AG04449 (cell line): ENCODE measurements around the gene GPR108.

Experiments used
- CTCF ChIA-PET: fragments of 350-600 bp; formaldehyde crosslinking; extraction: SDS; loops from one replicate; lab custom pipeline; 2021; ENCODE audit warnings: antibody characterized with exemption; lab: Yijun Ruan, JAX
- POLR2A ChIA-PET: fragments of 400-600, 350-600 bp; formaldehyde crosslinking; extraction: SDS; loops from one replicate; lab custom pipeline; 2020; ENCODE audit warnings: antibody characterized with exemption, inconsistent platforms; lab: Yijun Ruan, JAX
- DNase-seq: peaks from one replicate; pipeline ENCODE4 v3.0.0-alpha.2; 2010; ENCODE audit warnings: low read depth, low spot score
- H3K4me3 ChIP-seq: 2 replicates; pipeline ENCODE4 v1.5.1; 2011; ENCODE audit warnings: low read depth, mild to moderate bottlenecking, control low read depth, low read length
- TF ChIP-seq, protein P1 (sequence below): IDR thresholded peaks from one replicate; pipeline ENCODE4 v1.5.1; 2011; ENCODE audit warnings: mild to moderate bottlenecking, moderate library complexity, low read length, control low read depth, inconsistent platforms; ENCODE audit not compliant: insufficient read depth; ENCODE audit errors: missing control alignments

The GPR108 gene

DNA sequence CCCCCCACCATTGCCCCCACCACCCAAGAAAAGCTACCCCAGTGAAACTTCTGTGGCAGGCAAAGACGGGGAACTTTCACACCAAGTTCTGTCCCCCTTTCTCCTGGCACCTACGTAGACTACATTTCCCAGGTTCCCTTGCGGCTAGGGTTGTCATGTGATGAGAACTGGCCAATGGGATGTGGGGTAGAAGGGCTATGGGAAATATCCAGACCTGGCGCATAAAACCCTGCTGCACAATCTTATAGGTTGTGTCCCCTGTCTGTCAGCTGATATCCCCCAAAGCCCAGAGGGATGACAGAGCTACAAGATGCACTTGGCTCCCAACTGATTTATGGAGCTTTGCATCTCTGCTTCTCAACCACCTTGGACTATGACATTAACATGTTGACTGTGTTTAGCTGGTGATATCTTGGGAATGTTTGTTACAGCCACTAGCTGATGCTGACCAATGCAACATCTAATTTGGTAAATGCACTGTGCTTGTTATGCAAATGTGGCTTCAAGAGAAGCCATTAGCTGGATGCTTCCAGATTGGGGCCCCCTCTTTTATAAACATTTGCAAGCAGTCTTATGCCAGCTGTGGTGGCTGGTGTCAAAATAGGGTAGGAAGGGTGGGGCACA, 23.8 kb upstream of the GPR108 start:
- POLR2A ChIA-PET = interaction anchor here (0.6 kb wide), 1 partner anchor 10 kb away, joined by 3 read pairs; no protein-coding TSS in a partner anchor
- no peak overlapping the region for H3K4me3 ChIP-seq
- TF ChIP-seq, protein P1, sequence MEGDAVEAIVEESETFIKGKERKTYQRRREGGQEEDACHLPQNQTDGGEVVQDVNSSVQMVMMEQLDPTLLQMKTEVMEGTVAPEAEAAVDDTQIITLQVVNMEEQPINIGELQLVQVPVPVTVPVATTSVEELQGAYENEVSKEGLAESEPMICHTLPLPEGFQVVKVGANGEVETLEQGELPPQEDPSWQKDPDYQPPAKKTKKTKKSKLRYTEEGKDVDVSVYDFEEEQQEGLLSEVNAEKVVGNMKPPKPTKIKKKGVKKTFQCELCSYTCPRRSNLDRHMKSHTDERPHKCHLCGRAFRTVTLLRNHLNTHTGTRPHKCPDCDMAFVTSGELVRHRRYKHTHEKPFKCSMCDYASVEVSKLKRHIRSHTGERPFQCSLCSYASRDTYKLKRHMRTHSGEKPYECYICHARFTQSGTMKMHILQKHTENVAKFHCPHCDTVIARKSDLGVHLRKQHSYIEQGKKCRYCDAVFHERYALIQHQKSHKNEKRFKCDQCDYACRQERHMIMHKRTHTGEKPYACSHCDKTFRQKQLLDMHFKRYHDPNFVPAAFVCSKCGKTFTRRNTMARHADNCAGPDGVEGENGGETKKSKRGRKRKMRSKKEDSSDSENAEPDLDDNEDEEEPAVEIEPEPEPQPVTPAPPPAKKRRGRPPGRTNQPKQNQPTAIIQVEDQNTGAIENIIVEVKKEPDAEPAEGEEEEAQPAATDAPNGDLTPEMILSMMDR = no peak
- CTCF ChIA-PET = interaction anchor here (1.2 kb wide), 1 partner anchor 102 kb away, joined by 4 read pairs; no protein-coding TSS in a partner anchor
- no peak for DNase-seq

DNA sequence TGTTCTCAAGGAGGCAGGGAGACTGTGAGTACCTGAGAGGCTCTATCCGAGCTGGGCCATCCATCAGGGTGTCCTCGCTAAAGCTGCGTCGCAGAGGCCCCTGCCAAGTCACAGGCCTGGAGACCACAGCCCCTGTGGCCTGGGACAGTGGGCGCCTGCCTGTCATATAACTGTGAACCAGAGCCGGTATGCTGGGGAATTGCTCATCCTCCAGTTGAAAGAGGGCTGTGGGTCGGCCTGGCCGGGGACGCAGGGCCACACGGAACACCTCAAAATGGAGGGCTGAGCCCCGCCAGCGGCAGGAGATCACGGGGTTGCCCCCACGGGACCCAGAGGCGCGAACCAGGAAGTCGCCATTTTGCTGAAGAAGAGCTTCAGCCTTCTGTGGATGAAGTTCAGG, 23.2 kb upstream of the GPR108 start:
- CTCF ChIA-PET = interaction anchor here (1.2 kb wide), 1 partner anchor 103 kb away, joined by 4 read pairs; no protein-coding TSS in a partner anchor
- no peak overlapping the region for H3K4me3 ChIP-seq
- no peak for DNase-seq
- POLR2A ChIA-PET = interaction anchor here (0.6 kb wide), 1 partner anchor 10 kb away, joined by 3 read pairs; no protein-coding TSS in a partner anchor
- TF ChIP-seq, protein P1 = no peak

DNA sequence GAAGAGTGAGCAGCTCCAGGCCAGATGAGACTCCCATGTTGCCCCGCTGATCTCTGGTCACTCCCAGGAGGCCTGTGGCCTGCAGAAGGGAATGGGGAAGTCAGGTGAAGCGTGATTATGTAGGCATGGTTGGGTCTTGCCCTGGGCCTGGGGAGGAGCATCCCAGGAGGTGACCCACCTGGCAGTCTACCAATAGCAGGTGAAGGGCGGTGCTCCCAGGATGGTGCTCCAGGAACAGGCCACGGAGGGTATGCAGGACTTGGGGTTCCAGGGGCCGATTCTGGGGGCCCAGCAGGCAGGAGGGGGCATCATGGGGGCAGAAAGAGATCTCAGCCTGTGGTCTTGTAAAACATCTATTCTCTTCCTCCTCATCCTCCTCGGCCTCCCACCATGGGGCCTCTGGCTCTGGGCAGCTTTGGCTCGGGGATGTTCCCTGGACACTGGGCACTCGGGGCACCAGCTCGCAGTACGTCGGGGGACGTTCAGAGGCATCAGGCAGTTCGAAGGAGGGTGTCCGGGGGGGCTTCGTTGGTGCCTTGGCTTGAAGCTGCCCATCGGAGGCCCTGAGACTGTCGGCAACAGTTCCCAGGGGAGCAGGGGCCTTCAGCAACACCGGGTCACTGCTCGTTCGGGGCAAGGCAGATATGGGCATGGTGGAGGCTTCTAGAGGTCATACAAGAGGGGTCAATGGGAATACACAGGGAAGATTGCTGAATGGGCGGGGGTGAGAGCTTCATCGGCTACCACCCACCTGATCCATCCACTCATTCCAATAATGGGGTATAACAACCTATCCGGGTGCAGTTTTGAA, 17.5 kb upstream of the GPR108 start:
- no peak for DNase-seq
- POLR2A ChIA-PET = no interaction called here
- TF ChIP-seq, protein P1 = no peak
- no peak overlapping the region for H3K4me3 ChIP-seq
- CTCF ChIA-PET = interaction anchor here (1.1 to 2.2 kb wide), 2 partner anchors 16 to 108 kb away, joined by 4 to 8 read pairs; no protein-coding TSS in a partner anchor

DNA sequence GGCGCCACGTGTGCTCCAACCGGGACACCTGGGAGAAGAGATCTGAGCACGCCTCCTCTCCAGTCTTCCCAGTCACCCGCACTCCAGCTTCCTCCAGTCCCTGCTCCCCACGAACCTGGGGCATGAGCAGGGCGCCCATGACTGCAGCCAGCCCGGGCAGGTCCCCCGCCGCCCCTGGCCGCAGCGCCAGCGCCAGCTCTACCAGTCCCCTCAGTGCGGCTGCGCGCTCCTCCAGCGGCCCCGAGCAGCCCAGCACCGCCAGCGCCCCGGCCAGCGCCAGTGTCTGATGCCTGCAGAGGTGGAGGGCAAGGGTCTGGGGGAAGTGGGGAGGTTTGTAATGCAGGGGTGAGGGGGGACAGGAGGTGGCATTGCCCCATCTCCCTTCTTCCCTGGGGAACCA, 16.8 kb upstream of the GPR108 start:
- ChIA-PET POLR2A (no interaction called here), CTCF (interaction anchor here (1.1 to 2.2 kb wide), 2 partner anchors 15 to 109 kb away, joined by 4 to 8 read pairs; no protein-coding TSS in a partner anchor)
- DNase-seq = no peak
- H3K4me3 ChIP-seq = no peak overlapping the region
- TF ChIP-seq, protein P1 = no peak

DNA sequence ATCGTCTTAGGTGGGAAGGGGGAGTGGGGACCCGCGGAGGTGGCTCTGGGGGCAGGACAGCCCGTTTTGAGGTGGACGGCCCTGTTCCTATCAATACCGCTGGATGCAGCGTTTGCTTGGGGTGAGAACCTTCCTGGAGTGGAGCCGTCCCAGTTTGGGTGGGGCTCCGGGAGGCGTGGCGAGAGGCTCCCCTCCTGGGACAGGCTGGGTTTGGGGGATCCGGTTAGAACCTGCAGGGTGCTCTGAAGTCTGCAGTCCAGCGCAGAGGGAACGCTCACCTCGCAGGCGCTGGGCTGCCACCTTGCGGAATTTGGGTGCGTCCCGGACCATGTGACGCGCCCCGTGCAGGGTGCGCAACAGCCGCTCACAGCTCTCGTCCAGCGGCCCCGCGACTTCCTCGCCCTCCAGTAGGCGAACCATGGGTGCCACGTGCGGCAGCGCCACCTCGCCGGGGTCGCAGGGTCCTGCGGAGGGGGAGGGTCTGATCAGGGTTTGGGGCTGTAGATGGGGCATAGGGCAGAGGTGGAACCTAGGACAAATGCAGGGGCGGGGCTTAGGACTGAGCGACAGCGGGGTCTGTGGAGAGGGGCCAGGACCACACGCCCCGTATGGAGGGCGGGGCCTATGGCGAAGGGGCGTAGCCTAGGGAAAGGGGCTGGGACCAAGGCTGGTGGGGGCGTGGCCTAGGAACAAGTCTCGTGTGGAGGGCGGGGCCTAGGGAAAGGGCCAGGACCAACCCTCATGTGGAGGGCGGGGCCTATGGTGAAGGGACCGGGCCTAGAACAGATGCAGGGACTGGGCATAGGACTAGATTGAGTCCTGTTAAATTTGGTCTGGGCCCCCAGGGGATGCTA, 16.0 kb upstream of the GPR108 start:
- TF ChIP-seq, protein P1 = peak; percentile 20
- peak overlapping the region; percentile 41 for H3K4me3 ChIP-seq
- no peak for DNase-seq
- POLR2A ChIA-PET = no interaction called here
- CTCF ChIA-PET = interaction anchor here (2.2 kb wide), 1 partner anchor 109 kb away, joined by 8 read pairs; no protein-coding TSS in a partner anchor
